HepG2 (cell line): ENCODE data around the gene SERPINA3. TPM values are rescaled to one million over a fixed set of nuclear protein-coding genes. Genes with fewer than 3 reads are reported as not detected.
A peak's percentile ranks its signal among the peaks of the same experiment; 100 is the strongest.
"Not testable (repeated sequence)": the region's sequence is repeated elsewhere in the genome, so short reads cannot be mapped to it uniquely, and the experiment has no call there.

Experiments
- ATAC-seq: fragments of 200-7000 bp; cut with Tn5 transposase; 3 replicates; pipeline ENCODE4 v1.9.1; 2020; ENCODE audit warnings: mild to moderate bottlenecking, moderate library complexity
- BruUV-seq: library from RNA; stranded (reverse); fragments of 400-500 nt; replicated peaks from 2 replicates; lab custom pipeline; 2021; lab: Mats Ljungman, UMichigan
- CTCF ChIA-PET: fragments of 300-600 bp; formaldehyde crosslinking; extraction: SDS; loops from one replicate; lab custom pipeline; 2021; ENCODE audit warnings: low total read pairs, inconsistent platforms, low intra/inter-chr PET ratio; lab: Yijun Ruan, JAX
- POLR2A ChIA-PET: fragments of 350-600 bp; sonication (Branson Sonifier 250); formaldehyde crosslinking; loops from one replicate; lab custom pipeline; 2020; ENCODE audit warnings: antibody characterized with exemption, inconsistent platforms; lab: Yijun Ruan, JAX
- DNase-seq: peaks from one replicate; pipeline ENCODE4 v3.0.0-alpha.2; 2015; ENCODE audit warnings: low spot score
- FAIRE-seq: peaks from 3 replicates; lab custom pipeline; 2011; peaks lifted over from hg19 to GRCh38; lab: Jason Lieb, UNC
- H2AFZ ChIP-seq: one replicate; pipeline ENCODE4 v1.6.1; 2011; ENCODE audit warnings: low read length, inconsistent platforms
- H3K27ac ChIP-seq: fragments of 300-600 bp; 3 replicates; pipeline ENCODE4 v1.8.0; 2011; ENCODE audit warnings: mixed run types, mild to moderate bottlenecking, mixed read lengths, low read length, inconsistent platforms; ENCODE audit not compliant: insufficient read depth; ENCODE audit errors: extremely low read length
- H3K27me3 ChIP-seq, 2 experiments: fragments of 200-600 bp in 1 of 2; 2 replicates in 1 of 2; 3 replicates in 1 of 2; pipeline versions ENCODE4 v1.6.0 to v1.8.0; 2011; ENCODE audit warnings: low read length in 2 of 2, mild to moderate bottlenecking in 2 of 2, moderate library complexity in 2 of 2, inconsistent platforms in 1 of 2; ENCODE audit not compliant: insufficient read depth in 2 of 2, control insufficient read depth in 1 of 2
- H3K36me3 ChIP-seq, 2 experiments: fragments of 200-600 bp in 1 of 2; replicated peaks in 1 of 2; 2 replicates in 1 of 2; 3 replicates in 1 of 2; pipeline versions ENCODE4 v1.5.1 to v1.8.0; 2011; ENCODE audit warnings: low read length in 2 of 2, inconsistent platforms in 1 of 2; ENCODE audit not compliant: insufficient read depth in 2 of 2, control insufficient read depth in 1 of 2
- H3K4me1 ChIP-seq: 2 replicates; pipeline ENCODE4 v1.5.1; 2012; ENCODE audit warnings: low read length, inconsistent platforms; ENCODE audit not compliant: insufficient read depth
- H3K4me2 ChIP-seq: 2 replicates; pipeline ENCODE4 v1.6.0; 2011; ENCODE audit warnings: low read depth, low read length, inconsistent platforms
- H3K4me3 ChIP-seq, 3 experiments: fragments of 200-600 bp in 1 of 3; sonication (generic), shearing (Covaris generic) in 1 of 3; replicated peaks in 1 of 3; 2 replicates each; pipeline ENCODE4 v1.5.1; 2011 to 2016; ENCODE audit warnings: low read length in 3 of 3, inconsistent platforms in 2 of 3, low read depth in 2 of 3, mild to moderate bottlenecking in 2 of 3, control low read depth in 1 of 3, mixed read lengths in 1 of 3; ENCODE audit not compliant: insufficient read depth in 1 of 3
- H3K79me2 ChIP-seq: one replicate; pipeline ENCODE4 v1.6.1; 2011; ENCODE audit warnings: low read length, inconsistent platforms; ENCODE audit not compliant: insufficient read depth
- H3K9ac ChIP-seq: 2 replicates; pipeline ENCODE4 v1.6.0; 2011; ENCODE audit warnings: mild to moderate bottlenecking, low read depth, low read length, inconsistent platforms; ENCODE audit not compliant: insufficient read depth
- H3K9me3 ChIP-seq: 2 replicates; pipeline ENCODE4 v1.5.1; 2012; ENCODE audit warnings: mild to moderate bottlenecking, low read length
- H4K20me1 ChIP-seq: 2 replicates; pipeline ENCODE4 v1.6.0; 2011; ENCODE audit warnings: inconsistent platforms, mild to moderate bottlenecking, low read length, moderate library complexity; ENCODE audit not compliant: insufficient read depth
- ARHGAP35 ChIP-seq: sonication (generic); formaldehyde crosslinking; IDR thresholded peaks from 2 replicates; pipeline ENCODE4 v1.9.0; 2022; ENCODE audit warnings: mild to moderate bottlenecking, inconsistent platforms, moderate library complexity, missing genetic modification reagents, borderline replicate concordance
- CREB1 ChIP-seq, 2 experiments: fragments of 450-650 bp in 1 of 2; IDR thresholded peaks; 2 replicates each; pipeline ENCODE4 v1.6.1; 2016 to 2017; ENCODE audit warnings: control low read depth in 1 of 2, mild to moderate bottlenecking in 1 of 2, missing compliant biosample characterization in 1 of 2, missing genetic modification characterization in 1 of 2
- FOXP1 ChIP-seq, 2 experiments: fragments of 450-650 bp in 1 of 2; IDR thresholded peaks; 2 replicates each; pipeline ENCODE4 v1.6.1; 2017 to 2018; ENCODE audit warnings: antibody characterized with exemption in 1 of 2
- HMGA1 ChIP-seq: sonication (generic); formaldehyde crosslinking; conservative IDR thresholded peaks from 2 replicates; pipeline ENCODE4 v1.4.0; 2020; ENCODE audit warnings: missing genetic modification reagents
- ISX ChIP-seq: sonication (generic); formaldehyde crosslinking; conservative IDR thresholded peaks from 2 replicates; pipeline ENCODE4 v1.5.0; 2020; ENCODE audit warnings: missing genetic modification reagents
- ZMYM4 ChIP-seq: sonication (generic); formaldehyde crosslinking; IDR thresholded peaks from 2 replicates; pipeline ENCODE4 v1.8.1; 2023; ENCODE audit warnings: mild to moderate bottlenecking, missing genetic modification reagents
- ZNF431 ChIP-seq: sonication (generic); formaldehyde crosslinking; IDR thresholded peaks from 2 replicates; pipeline ENCODE4 v1.9.0; 2022; ENCODE audit warnings: missing genetic modification reagents, low read depth, mild to moderate bottlenecking, borderline replicate concordance
- ZNF446 ChIP-seq: sonication (generic); formaldehyde crosslinking; IDR thresholded peaks from 2 replicates; pipeline ENCODE4 v1.5.0; 2020; ENCODE audit warnings: mild to moderate bottlenecking, missing genetic modification reagents
- ZNF557 ChIP-seq: sonication (generic); formaldehyde crosslinking; IDR thresholded peaks from 2 replicates; pipeline ENCODE4 v1.4.0; 2020; ENCODE audit warnings: missing genetic modification reagents
- ZNF569 ChIP-seq: sonication (generic); formaldehyde crosslinking; IDR thresholded peaks from 2 replicates; pipeline ENCODE4 v1.5.0; 2020; ENCODE audit warnings: mild to moderate bottlenecking, missing genetic modification reagents, moderate library complexity, borderline replicate concordance
- WGBS: methylation state at CpG from one replicate; pipeline ENCODE4 v1.1.6; 2017; ENCODE audit warnings: low lambda C conversion rate; 5-methylcytosine and 5-hydroxymethylcytosine counted together
- in situ Hi-C: cut with HindIII; loops from 2 replicates; pipeline ENCODE4 v1.10.0; 2017; ENCODE audit warnings: low pct_unique_long_range_greater_than_20kb; ENCODE audit not compliant: extremely low pct_ligation_motif_present
- intact Hi-C: fragments of 100-400 bp; cut with micrococcal nuclease; formaldehyde crosslinking; loops from one replicate; pipeline ENCODE4 v1.10.0; 2022; ENCODE audit not compliant: unreplicated experiment
- polyA plus RNA-seq, 8 experiments: library from polyadenylated mRNA; depleted of rRNA in 3 of 8; stranded (reverse) in 7 of 8; unstranded in 1 of 8; fragments of >200 nt; fragmentation: Illumina TruSeq in 4 of 8; extraction: Trizol in 4 of 8; gene quantifications; 2 replicates each; pipeline versions ENCODE4 v1.2.1 to v1.2.3, GENCODE V29; 2011 to 2016; ENCODE audit warnings: low read depth in 4 of 8, missing spikeins in 1 of 8, mixed read lengths in 1 of 8; ENCODE audit not compliant: insufficient read depth in 1 of 8
- total RNA-seq, 5 experiments: library from RNA; depleted of rRNA; stranded (reverse); fragments of >200 nt; fragmentation: Illumina TruSeq; extraction: Trizol; gene quantifications; 2 replicates each; pipeline ENCODE4 v1.2.3, GENCODE V29; 2016; ENCODE audit warnings: low read depth in 1 of 5

SERPINA3 gene
- total and polyA plus RNA-seq, 2 of the 13 experiments (the other 11 are each of a cell fraction or from before 2014, with no cell fraction given): 825 to 2,200 TPM

DNA sequence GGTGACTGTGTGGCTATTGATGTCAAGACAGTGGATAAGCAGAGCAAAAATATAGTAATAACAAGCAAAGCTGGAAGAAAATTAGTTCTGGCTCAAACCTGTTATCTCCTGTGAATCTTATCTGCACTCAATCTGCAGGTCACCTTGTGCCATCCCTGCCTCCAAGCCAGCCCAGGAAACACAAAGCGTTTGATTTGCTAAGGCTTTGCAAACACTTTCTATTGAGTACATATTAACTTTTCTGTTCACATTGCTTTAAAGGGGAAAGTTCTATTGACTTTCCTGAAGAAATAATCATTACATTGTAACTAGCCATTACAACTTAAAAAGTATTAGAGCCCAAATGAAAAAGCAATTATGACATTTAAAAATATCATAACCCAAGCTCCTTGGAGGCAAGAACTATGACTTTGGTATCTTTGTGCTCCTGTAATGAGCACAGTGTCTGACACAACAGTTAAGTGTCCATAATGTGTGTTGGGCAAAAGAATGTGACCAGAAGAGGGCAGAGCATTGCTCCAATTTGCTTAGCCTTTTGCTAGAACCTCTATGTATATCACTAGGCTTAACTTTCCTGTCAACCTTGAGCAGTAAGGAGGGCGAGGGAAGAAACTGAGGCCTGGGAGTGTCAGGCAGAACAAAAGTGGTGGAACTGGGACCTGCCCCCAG is 24.7 kb downstream of the SERPINA3 start (continued):
- TF ChIP-seq CREB1 (IDR thresholded peaks at IDR 0.05) (no peak), CREB1 (CRISPR knock-in tag; IDR thresholded peaks at IDR 0.05) (peak; percentile 57), ISX (CRISPR knock-in tag) (peak; percentile 54; the same call in 1 of the 2 replicates), ZNF569 (CRISPR knock-in tag) (no peak), ARHGAP35 (no peak), HMGA1 (CRISPR knock-in tag) (no peak), FOXP1 (IDR thresholded peaks at IDR 0.05) (no peak), FOXP1 (CRISPR knock-in tag; IDR thresholded peaks at IDR 0.05) (peak; percentile 87), ZNF446 (CRISPR knock-in tag) (no peak), ZNF431 (CRISPR knock-in tag) (no peak), ZNF557 (CRISPR knock-in tag) (0 out of 2 replicates have a peak, but pooled peaks have one; percentile 33), ZMYM4 (CRISPR knock-in tag) (no peak)
- TF ChIP-seq, all 625 proteins: peak for 146

DNA sequence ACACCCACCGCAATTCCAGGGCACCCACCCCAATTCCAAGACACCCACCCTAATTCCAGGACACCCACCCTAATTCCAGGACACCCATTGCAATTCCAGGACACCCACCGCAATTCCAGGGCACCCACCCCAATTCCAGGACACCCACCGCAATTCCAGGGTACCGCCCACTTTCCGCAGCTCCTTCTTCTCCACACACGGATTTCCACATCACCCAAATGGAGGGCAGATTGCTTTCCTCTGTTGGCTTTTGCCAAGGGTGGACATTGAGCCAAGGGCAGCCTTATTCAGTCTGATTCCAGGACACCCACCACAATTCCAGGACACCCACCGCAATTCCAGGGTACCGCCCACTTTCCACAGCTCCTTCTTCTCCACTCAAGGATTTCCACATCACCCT is 25.6 kb downstream of the SERPINA3 start:
- H3K36me3 ChIP-seq, DNase-seq, H3K4me2 ChIP-seq, H3K27me3 ChIP-seq, H3K79me2 ChIP-seq, in situ Hi-C loops, FAIRE-seq, ATAC-seq, H3K27ac ChIP-seq, H3K9ac ChIP-seq, CTCF ChIA-PET, BruUV-seq, H3K9me3 ChIP-seq, H3K4me3 ChIP-seq, H2AFZ ChIP-seq, H4K20me1 ChIP-seq: not testable (repeated sequence)
- 92% methylated on average over 8 of the region's 8 CpGs for WGBS
- H3K4me1 ChIP-seq: peaks cover 81% of the 10 kb centered on the region
- POLR2A ChIA-PET: interaction anchor here (1.3 to 3.6 kb wide), 4 partner anchors 16 to 44 kb away, joined by 4 to 22 read pairs (median 8); no protein-coding TSS in a partner anchor
- intact Hi-C loops: loop anchor here (2.0 kb wide), 2 partner anchors 17 to 43 kb away; no protein-coding TSS in a partner anchor
